Measurements from ENCODE around the gene SGPL1. TPM values are rescaled to one million over a fixed set of nuclear protein-coding genes. Genes with fewer than 3 reads are reported as not detected.
A peak's percentile ranks its signal among the peaks of the same experiment; 100 is the strongest.

SGPL1 gene
- total RNA-seq, 2 experiments from 2014 or later = 14.8 to 17.2 TPM

- peak; percentile 91 for DNase-seq
- no peak overlapping the region for H3K27ac Mint-ChIP-seq
- H3K9me3 Mint-ChIP-seq = no peaks in the 10 kb centered on the region
- H3K4me1 Mint-ChIP-seq (ENCODE audit: low read depth) = no peaks in the 10 kb centered on the region
- CTCF ChIA-PET = interaction anchor here (0.7 to 5.6 kb wide), 6 partner anchors 7 to 331 kb away, joined by 3 to 40 read pairs (median 6); partner anchors contain the start of gene SGPL1
- intact Hi-C loops (cut with micrococcal nuclease) = loop anchor here (1.0 to 5.0 kb wide), 5 partner anchors 65 to 419 kb away; partner anchors contain the start of gene SGPL1
- no peaks in the 10 kb centered on the region for H3K27me3 Mint-ChIP-seq (ENCODE audit: low read depth)
- no peak overlapping the region for H3K4me3 Mint-ChIP-seq
- H3K36me3 Mint-ChIP-seq (ENCODE audit: low read depth) = peaks cover 19% of the 10 kb centered on the region
Measured at GRCh38 chr10:70880077-70880534, 64.4 kb downstream of the SGPL1 start.

GRCh38 chr10:70884741-70885140, 69.0 kb downstream of the SGPL1 start:
- Mint-ChIP-seq H3K4me1 (ENCODE audit: low read depth) (peaks cover 6% of the 10 kb centered on the region), H3K36me3 (ENCODE audit: low read depth) (peaks cover 16% of the 10 kb centered on the region), H3K27me3 (ENCODE audit: low read depth) (no peaks in the 10 kb centered on the region), H3K9me3 (no peaks in the 10 kb centered on the region), H3K27ac (no peak overlapping the region), H3K4me3 (no peak overlapping the region)
- intact Hi-C loops (cut with micrococcal nuclease) = loop anchor here (5.0 kb wide), 1 partner anchor 122 kb away; no protein-coding TSS in a partner anchor
- CTCF ChIA-PET = no interaction called here
- DNase-seq = no peak

GRCh38 chr10:70885481-70885880, 69.7 kb downstream of the SGPL1 start:
- CTCF ChIA-PET = no interaction called here
- Mint-ChIP-seq H3K36me3 (ENCODE audit: low read depth) (peaks cover 16% of the 10 kb centered on the region), H3K27ac (no peak overlapping the region), H3K4me3 (no peak overlapping the region), H3K9me3 (no peaks in the 10 kb centered on the region), H3K4me1 (ENCODE audit: low read depth) (peaks cover 6% of the 10 kb centered on the region), H3K27me3 (ENCODE audit: low read depth) (no peaks in the 10 kb centered on the region)
- DNase-seq = no peak
- intact Hi-C loops (cut with micrococcal nuclease) = no loop called here

- Mint-ChIP-seq H3K4me3 (no peak overlapping the region), H3K4me1 (ENCODE audit: low read depth) (peaks cover 6% of the 10 kb centered on the region), H3K9me3 (no peaks in the 10 kb centered on the region), H3K36me3 (ENCODE audit: low read depth) (peaks cover 16% of the 10 kb centered on the region), H3K27me3 (ENCODE audit: low read depth) (peaks cover under 1% of the 10 kb centered on the region), H3K27ac (no peak overlapping the region)
- intact Hi-C loops (cut with micrococcal nuclease) = no loop called here
- CTCF ChIA-PET = interaction anchor here (1.3 to 1.9 kb wide), 2 partner anchors 7 to 39 kb away, joined by 5 to 8 read pairs; no protein-coding TSS in a partner anchor
- no peak for DNase-seq
Measured at GRCh38 chr10:70885931-70886903, 70.5 kb downstream of the SGPL1 start.

- Mint-ChIP-seq H3K36me3 (ENCODE audit: low read depth) (peaks cover 14% of the 10 kb centered on the region), H3K27ac (no peak overlapping the region), H3K4me1 (ENCODE audit: low read depth) (peaks cover 6% of the 10 kb centered on the region), H3K4me3 (peak overlapping the region; percentile 78), H3K9me3 (no peaks in the 10 kb centered on the region), H3K27me3 (ENCODE audit: low read depth) (peaks cover 2% of the 10 kb centered on the region)
- CTCF ChIA-PET = interaction anchor here (0.6 to 1.9 kb wide), 5 partner anchors 8 to 442 kb away, joined by 3 to 8 read pairs (median 5); no protein-coding TSS in a partner anchor
- intact Hi-C loops (cut with micrococcal nuclease) = no loop called here
- no peak for DNase-seq
Measured at GRCh38 chr10:70886921-70887665, 71.3 kb downstream of the SGPL1 start.

- no peaks in the 10 kb centered on the region for H3K9me3 Mint-ChIP-seq
- DNase-seq = peak; percentile 72
- H3K4me1 Mint-ChIP-seq (ENCODE audit: low read depth) = peaks cover 6% of the 10 kb centered on the region
- CTCF ChIA-PET = interaction anchor here (0.7 to 1.9 kb wide), 4 partner anchors 9 to 133 kb away, joined by 3 to 8 read pairs (median 4); no protein-coding TSS in a partner anchor
- peaks cover 14% of the 10 kb centered on the region for H3K36me3 Mint-ChIP-seq (ENCODE audit: low read depth)
- peak within 1 kb of the TSS; percentile 81 for H3K27ac Mint-ChIP-seq
- peak within 1 kb of the TSS; percentile 78 for H3K4me3 Mint-ChIP-seq
- H3K27me3 Mint-ChIP-seq (ENCODE audit: low read depth) = peaks cover 2% of the 10 kb centered on the region
- intact Hi-C loops (cut with micrococcal nuclease) = no loop called here
Measured at GRCh38 chr10:70887804-70888800, 72.4 kb downstream of the SGPL1 start, which contains the start of gene PCBD1. Gene PCBD1, minus strand, starts transcription at chr10:70888565. Its CDS starts 32 bp downstream, at chr10:70888533.

- Mint-ChIP-seq H3K4me1 (ENCODE audit: low read depth) (peaks cover 6% of the 10 kb centered on the region), H3K27me3 (ENCODE audit: low read depth) (peaks cover 2% of the 10 kb centered on the region), H3K4me3 (peak overlapping the region; percentile 78), H3K9me3 (no peaks in the 10 kb centered on the region), H3K36me3 (ENCODE audit: low read depth) (peaks cover 9% of the 10 kb centered on the region), H3K27ac (no peak overlapping the region)
- intact Hi-C loops (cut with micrococcal nuclease) = no loop called here
- no peak for DNase-seq
- CTCF ChIA-PET = interaction anchor here (0.8 to 2.3 kb wide), 3 partner anchors 11 to 131 kb away, joined by 3 to 8 read pairs (median 3); no protein-coding TSS in a partner anchor
Measured at GRCh38 chr10:70889291-70889690, 73.5 kb downstream of the SGPL1 start.

- CTCF ChIA-PET = interaction anchor here (0.6 to 2.3 kb wide), 3 partner anchors 12 to 74 kb away, joined by 3 to 8 read pairs (median 4); no protein-coding TSS in a partner anchor
- intact Hi-C loops (cut with micrococcal nuclease) = no loop called here
- Mint-ChIP-seq H3K4me1 (ENCODE audit: low read depth) (peaks cover 6% of the 10 kb centered on the region), H3K27me3 (ENCODE audit: low read depth) (peaks cover 2% of the 10 kb centered on the region), H3K4me3 (no peak overlapping the region), H3K9me3 (no peaks in the 10 kb centered on the region), H3K36me3 (ENCODE audit: low read depth) (no peaks in the 10 kb centered on the region), H3K27ac (no peak overlapping the region)
- DNase-seq = no peak
Measured at GRCh38 chr10:70890917-70891431, 75.2 kb downstream of the SGPL1 start.

- CTCF ChIA-PET = interaction anchor here (2.3 kb wide), 1 partner anchor 12 kb away, joined by 8 read pairs; no protein-coding TSS in a partner anchor
- Mint-ChIP-seq H3K27me3 (ENCODE audit: low read depth) (peaks cover 2% of the 10 kb centered on the region), H3K4me1 (ENCODE audit: low read depth) (peaks cover 6% of the 10 kb centered on the region), H3K36me3 (ENCODE audit: low read depth) (no peaks in the 10 kb centered on the region), H3K9me3 (no peaks in the 10 kb centered on the region), H3K27ac (no peak overlapping the region), H3K4me3 (no peak overlapping the region)
- intact Hi-C loops (cut with micrococcal nuclease) = no loop called here
- no peak for DNase-seq
Measured at GRCh38 chr10:70891627-70892026, 75.9 kb downstream of the SGPL1 start.

- Mint-ChIP-seq H3K27me3 (ENCODE audit: low read depth) (peaks cover 2% of the 10 kb centered on the region), H3K36me3 (ENCODE audit: low read depth) (no peaks in the 10 kb centered on the region), H3K4me3 (no peak overlapping the region), H3K4me1 (ENCODE audit: low read depth) (peaks cover 4% of the 10 kb centered on the region), H3K27ac (no peak overlapping the region), H3K9me3 (no peaks in the 10 kb centered on the region)
- CTCF ChIA-PET = no interaction called here
- intact Hi-C loops (cut with micrococcal nuclease) = no loop called here
- no peak for DNase-seq
Measured at GRCh38 chr10:70892631-70893030, 76.9 kb downstream of the SGPL1 start.

Measured in activated naive CD4-positive, alpha-beta T cell treated with anti-CD3 and anti-CD28 coated beads for 36 hours (primary cell).